Spinal cord (tissue), 10 donors: ENCODE measurements around the gene RIN2. TPM values are rescaled to one million over a fixed set of nuclear protein-coding genes. Genes with fewer than 3 reads are reported as not detected.
A peak's percentile ranks its signal among the peaks of the same experiment; 100 is the strongest.
"Not testable (repeated sequence)": the region's sequence is repeated elsewhere in the genome, so short reads cannot be mapped to it uniquely, and the experiment has no call there.

Experiments used
- DNase-seq, 6 donors: peaks; one replicate each; pipeline versions ENCODE4 v3.0.0 to v3.0.0-alpha.2; 2013 to 2015; ENCODE audit warnings: low spot score in 6 of 6, low read depth in 4 of 6
- H3K27ac ChIP-seq: one replicate; pipeline ENCODE4 v1.5.1; 2013; ENCODE audit warnings: low read depth, low read length, control low read depth
- H3K27me3 ChIP-seq: one replicate; pipeline ENCODE4 v1.6.1; 2013; ENCODE audit warnings: low read length; ENCODE audit not compliant: control insufficient read depth, insufficient read depth
- H3K36me3 ChIP-seq: one replicate; pipeline ENCODE4 v1.6.1; 2013; ENCODE audit warnings: low read length; ENCODE audit not compliant: control insufficient read depth, insufficient read depth
- H3K4me1 ChIP-seq: one replicate; pipeline ENCODE4 v1.6.1; 2013; ENCODE audit warnings: low read length; ENCODE audit not compliant: control insufficient read depth, insufficient read depth
- H3K4me3 ChIP-seq: one replicate; pipeline ENCODE4 v1.5.1; 2013; ENCODE audit warnings: low read depth, low read length, control low read depth
- H3K9me3 ChIP-seq: one replicate; pipeline ENCODE4 v1.6.1; 2013; ENCODE audit warnings: low read length; ENCODE audit not compliant: control insufficient read depth, insufficient read depth
- WGBS: methylation state at CpG from one replicate; pipeline ENCODE4 v1.1.5; 2013; ENCODE audit warnings: missing lambda C conversion rate; ENCODE audit not compliant: insufficient coverage; 5-methylcytosine and 5-hydroxymethylcytosine counted together
- polyA plus RNA-seq, 2 donors: library from polyadenylated mRNA; unstranded; fragments of 120-200 nt; gene quantifications; one replicate each; pipeline ENCODE4 v1.2.1, GENCODE V29; 2013; ENCODE audit not compliant: insufficient read length in 2 of 2
- total RNA-seq, 2 donors: library from RNA; depleted of rRNA in 1 of 2; stranded (reverse); fragments of 120-200 nt in 1 of 2; fragments of >200 nt in 1 of 2; gene quantifications; one replicate each; pipeline versions ENCODE4 v1.2.3 to v1.2.4, GENCODE V29; 2013 to 2014
- donor health status: healthy.

Gene RIN2
- total and polyA plus RNA-seq, 4 donors = 29.8 to 49.6 (median 31.8) TPM

- Histone ChIP-seq H3K4me1 (no peaks in the 10 kb centered on the region), H3K27me3 (no peaks in the 10 kb centered on the region), H3K9me3 (peaks cover 3% of the 10 kb centered on the region), H3K27ac (no peak overlapping the region), H3K36me3 (no peaks in the 10 kb centered on the region), H3K4me3 (no peak overlapping the region)
- WGBS = no CpG with 5 or more reads among the region's 2 CpGs
- DNase-seq = no peak
Measured at GRCh38 chr20:19791887-19792286, 33.8 kb downstream of the RIN2 start.

GRCh38 chr20:19793716-19794115 lies 35.7 kb downstream of the RIN2 start:
- no peak for DNase-seq
- WGBS = 95% methylated on average over 2 of the region's 2 CpGs
- H3K4me3 ChIP-seq = no peak overlapping the region
- H3K27me3 ChIP-seq = no peaks in the 10 kb centered on the region
- H3K9me3 ChIP-seq = peaks cover 3% of the 10 kb centered on the region
- H3K36me3 ChIP-seq = no peaks in the 10 kb centered on the region
- H3K4me1 ChIP-seq = no peaks in the 10 kb centered on the region
- H3K27ac ChIP-seq = no peak overlapping the region

- no peaks in the 10 kb centered on the region for H3K4me1 ChIP-seq
- no peak overlapping the region for H3K27ac ChIP-seq
- H3K4me3 ChIP-seq = no peak overlapping the region
- no CpG with 5 or more reads among the region's 5 CpGs for WGBS
- H3K27me3 ChIP-seq = no peaks in the 10 kb centered on the region
- no peaks in the 10 kb centered on the region for H3K36me3 ChIP-seq
- H3K9me3 ChIP-seq = no peaks in the 10 kb centered on the region
- DNase-seq = no peak
Measured at GRCh38 chr20:19794941-19795340, 36.9 kb downstream of the RIN2 start.

- WGBS = 100% methylated on average over 4 of the region's 5 CpGs
- H3K4me3 ChIP-seq = no peak overlapping the region
- H3K27me3 ChIP-seq = no peaks in the 10 kb centered on the region
- H3K4me1 ChIP-seq = no peaks in the 10 kb centered on the region
- no peaks in the 10 kb centered on the region for H3K9me3 ChIP-seq
- no peak overlapping the region for H3K27ac ChIP-seq
- peaks cover 4% of the 10 kb centered on the region for H3K36me3 ChIP-seq
- DNase-seq = no peak
Measured at GRCh38 chr20:19799325-19799724, 41.3 kb downstream of the RIN2 start.

GRCh38 chr20:19802099-19802491 lies 44.0 kb downstream of the RIN2 start:
- Histone ChIP-seq H3K9me3 (no peaks in the 10 kb centered on the region), H3K36me3 (peaks cover 4% of the 10 kb centered on the region), H3K27me3 (no peaks in the 10 kb centered on the region), H3K4me1 (peaks cover 6% of the 10 kb centered on the region), H3K27ac (no peak overlapping the region), H3K4me3 (no peak overlapping the region)
- DNase-seq = no peak
- WGBS = 98% methylated on average over 4 of the region's 6 CpGs

GRCh38 chr20:19802492-19803158 lies 44.6 kb downstream of the RIN2 start:
- Histone ChIP-seq H3K27ac (no peak overlapping the region), H3K4me1 (peaks cover 6% of the 10 kb centered on the region), H3K36me3 (peaks cover 4% of the 10 kb centered on the region), H3K9me3 (no peaks in the 10 kb centered on the region), H3K4me3 (no peak overlapping the region), H3K27me3 (no peaks in the 10 kb centered on the region)
- WGBS = 100% methylated on average over 1 of the region's 4 CpGs
- DNase-seq = no peak

GRCh38 chr20:19806276-19806675 lies 48.2 kb downstream of the RIN2 start:
- H3K27me3 ChIP-seq, DNase-seq, H3K9me3 ChIP-seq, H3K4me1 ChIP-seq, H3K4me3 ChIP-seq, H3K27ac ChIP-seq: not testable (repeated sequence)
- WGBS = 100% methylated on average over 4 of the region's 7 CpGs
- H3K36me3 ChIP-seq = peaks cover 19% of the 10 kb centered on the region

GRCh38 chr20:19806806-19807190 lies 48.7 kb downstream of the RIN2 start:
- Histone ChIP-seq H3K36me3 (peaks cover 16% of the 10 kb centered on the region), H3K4me3 (no peak overlapping the region), H3K9me3 (no peaks in the 10 kb centered on the region), H3K27me3 (no peaks in the 10 kb centered on the region), H3K27ac (no peak overlapping the region), H3K4me1 (peaks cover 9% of the 10 kb centered on the region)
- no peak for DNase-seq
- 89% methylated on average over 2 of the region's 4 CpGs for WGBS

- Histone ChIP-seq H3K27me3 (no peaks in the 10 kb centered on the region), H3K9me3 (no peaks in the 10 kb centered on the region), H3K4me1 (peaks cover 9% of the 10 kb centered on the region), H3K27ac (no peak overlapping the region), H3K36me3 (peaks cover 16% of the 10 kb centered on the region), H3K4me3 (no peak overlapping the region)
- DNase-seq = peak in 2 of 6 donors; percentile 41 to 90
Measured at GRCh38 chr20:19807191-19807945, 49.3 kb downstream of the RIN2 start.
